Ascending aorta (tissue), 2 donors: Measurements from ENCODE around the gene OBI1. TPM values are rescaled to one million over a fixed set of nuclear protein-coding genes. Genes with fewer than 3 reads are reported as not detected.

Source experiments
- DNase-seq, 2 donors: peaks; one replicate each; pipeline ENCODE4 v3.0.0-alpha.2; 2019; ENCODE audit warnings: low spot score in 2 of 2
- H3K27ac ChIP-seq, 2 donors: fragments of 200-600 bp; sonication (generic); one replicate each; pipeline ENCODE4 v1.5.1; 2016 to 2017; ENCODE audit warnings: mild to moderate bottlenecking in 1 of 2
- H3K27me3 ChIP-seq: fragments of 200-600 bp; sonication (generic); one replicate; pipeline ENCODE4 v1.5.1; 2017
- H3K36me3 ChIP-seq, 2 donors: fragments of 200-600 bp; sonication (generic); one replicate each; pipeline ENCODE4 v1.5.1; 2016
- H3K4me1 ChIP-seq, 2 donors: fragments of 200-600 bp; sonication (generic); one replicate each; pipeline ENCODE4 v1.5.1; 2016 to 2017; ENCODE audit warnings: mild to moderate bottlenecking in 1 of 2
- H3K4me3 ChIP-seq, 2 donors: fragments of 200-600 bp; sonication (generic); one replicate each; pipeline ENCODE4 v1.5.1; 2016 to 2017; ENCODE audit warnings: mild to moderate bottlenecking in 1 of 2
- H3K9me3 ChIP-seq, 2 donors: fragments of 200-600 bp; sonication (generic); one replicate each; pipeline ENCODE4 v1.5.1; 2016
- intact Hi-C: fragments of 100-400 bp; cut with DNase I; formaldehyde crosslinking; loops from one replicate; pipeline ENCODE4 v1.15.1; 2023
- total RNA-seq: library from RNA; depleted of rRNA; stranded (reverse); fragments of >200 nt; gene quantifications from one replicate; pipeline ENCODE4 v1.1.0, GENCODE V29; 2016
- TF ChIP-seq, protein P1 (sequence below), 3 experiments: fragments of 200-600 bp in 2 of 3; fragments of 450-650 bp in 1 of 3; sonication (generic) in 2 of 3; IDR thresholded peaks; one replicate each; pipeline ENCODE4 v1.5.1; 2016 to 2019; ENCODE audit warnings: antibody characterized with exemption in 3 of 3, mild to moderate bottlenecking in 1 of 3, moderate library complexity in 1 of 3

Gene OBI1
- total RNA-seq, 1 donor from 2014 or later = 1.8 TPM

DNA sequence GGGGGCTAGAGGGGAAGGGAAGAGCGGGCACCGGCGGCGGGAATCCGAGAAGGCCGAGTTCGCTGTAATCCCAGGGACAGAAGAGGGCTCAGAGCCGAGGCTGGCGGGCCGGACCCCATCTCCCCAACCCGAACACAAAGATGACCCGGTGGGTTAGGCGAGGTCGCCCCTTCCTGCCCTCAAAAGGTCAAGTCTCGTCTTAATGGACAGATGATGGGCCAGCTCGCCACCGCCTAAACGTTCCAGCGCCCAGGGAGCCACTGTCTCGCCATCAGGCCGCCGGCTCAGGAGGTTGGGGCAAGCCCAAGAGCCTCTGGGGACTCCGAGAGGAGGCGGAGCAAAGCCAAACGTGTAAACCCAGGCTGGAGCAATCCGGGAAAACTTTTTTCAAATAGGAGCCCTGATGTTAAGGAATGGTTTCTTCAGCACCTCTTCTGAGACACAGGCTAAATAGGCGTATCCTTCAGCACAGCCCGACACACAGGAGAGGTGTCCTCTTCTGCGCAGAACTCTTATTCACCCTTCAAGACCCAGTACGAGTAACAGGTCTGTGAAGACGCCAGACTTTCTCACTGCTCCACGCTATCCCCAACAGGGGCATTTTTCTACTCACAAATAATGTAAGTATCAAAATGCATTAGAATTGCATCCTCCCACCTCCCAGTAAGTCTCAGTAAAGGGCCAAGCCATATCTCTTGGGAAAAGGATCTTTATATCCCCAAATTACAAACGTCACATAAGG is 49.3 kb downstream of the OBI1 start:
- Histone ChIP-seq H3K27ac (no peak overlapping the region), H3K36me3 (no peaks in the 10 kb centered on the region), H3K9me3 (no peaks in the 10 kb centered on the region), H3K4me3 (peak overlapping the region; percentile 61 to 63), H3K4me1 (peaks cover 8 to 15% of the 10 kb centered on the region in 2 donors), H3K27me3 (peaks cover 38% of the 10 kb centered on the region)
- TF ChIP-seq, protein P1, sequence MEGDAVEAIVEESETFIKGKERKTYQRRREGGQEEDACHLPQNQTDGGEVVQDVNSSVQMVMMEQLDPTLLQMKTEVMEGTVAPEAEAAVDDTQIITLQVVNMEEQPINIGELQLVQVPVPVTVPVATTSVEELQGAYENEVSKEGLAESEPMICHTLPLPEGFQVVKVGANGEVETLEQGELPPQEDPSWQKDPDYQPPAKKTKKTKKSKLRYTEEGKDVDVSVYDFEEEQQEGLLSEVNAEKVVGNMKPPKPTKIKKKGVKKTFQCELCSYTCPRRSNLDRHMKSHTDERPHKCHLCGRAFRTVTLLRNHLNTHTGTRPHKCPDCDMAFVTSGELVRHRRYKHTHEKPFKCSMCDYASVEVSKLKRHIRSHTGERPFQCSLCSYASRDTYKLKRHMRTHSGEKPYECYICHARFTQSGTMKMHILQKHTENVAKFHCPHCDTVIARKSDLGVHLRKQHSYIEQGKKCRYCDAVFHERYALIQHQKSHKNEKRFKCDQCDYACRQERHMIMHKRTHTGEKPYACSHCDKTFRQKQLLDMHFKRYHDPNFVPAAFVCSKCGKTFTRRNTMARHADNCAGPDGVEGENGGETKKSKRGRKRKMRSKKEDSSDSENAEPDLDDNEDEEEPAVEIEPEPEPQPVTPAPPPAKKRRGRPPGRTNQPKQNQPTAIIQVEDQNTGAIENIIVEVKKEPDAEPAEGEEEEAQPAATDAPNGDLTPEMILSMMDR (IDR thresholded peaks at IDR 0.05) = no peak
- intact Hi-C loops = no loop called here
- DNase-seq = no peak

DNA sequence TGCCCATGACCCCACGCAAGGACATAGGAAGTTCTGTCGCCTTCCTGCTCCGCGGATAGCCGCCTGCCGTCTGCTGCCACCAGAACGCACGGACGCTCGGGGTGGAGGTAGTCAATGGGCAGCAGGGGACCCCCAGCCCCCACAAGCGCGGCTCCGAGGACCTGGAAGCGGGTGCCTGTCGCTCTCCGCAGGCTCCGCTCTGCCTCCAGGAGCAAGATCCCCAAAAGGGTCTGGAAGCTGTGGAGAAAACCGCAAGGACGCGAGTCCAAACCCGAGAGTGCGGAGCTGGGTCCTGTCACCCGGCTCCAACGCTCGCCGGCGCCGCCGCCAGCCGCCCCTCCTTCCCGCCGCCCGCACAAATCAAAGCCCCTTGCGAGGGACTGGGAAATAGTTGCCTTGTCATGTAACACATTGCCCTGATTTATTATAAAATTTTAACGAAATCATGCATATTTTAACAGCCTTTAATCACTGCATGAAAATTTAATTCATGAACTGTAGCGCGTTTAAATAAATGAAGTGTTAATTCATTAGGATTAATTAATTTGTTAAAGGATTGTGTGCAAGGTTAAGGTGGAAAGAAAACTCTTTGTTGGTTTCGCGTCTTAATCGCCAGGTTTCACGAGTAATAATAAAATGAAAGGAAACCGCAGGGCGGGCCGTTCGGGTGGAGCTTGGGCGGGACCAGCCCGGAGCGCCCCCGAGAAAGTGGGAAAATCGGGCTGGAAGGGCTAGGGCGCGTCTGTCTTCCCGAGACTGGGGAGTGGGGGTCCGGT is 50.1 kb downstream of the OBI1 start:
- H3K36me3 ChIP-seq = no peaks in the 10 kb centered on the region
- no peak for DNase-seq
- H3K27ac ChIP-seq = no peak overlapping the region
- no peaks in the 10 kb centered on the region for H3K9me3 ChIP-seq
- TF ChIP-seq, protein P1 (IDR thresholded peaks at IDR 0.05) = no peak
- H3K4me1 ChIP-seq = peaks cover 8 to 15% of the 10 kb centered on the region in 2 donors
- peaks cover 41% of the 10 kb centered on the region for H3K27me3 ChIP-seq
- intact Hi-C loops = no loop called here
- H3K4me3 ChIP-seq = peak overlapping the region; percentile 61 to 63

DNA sequence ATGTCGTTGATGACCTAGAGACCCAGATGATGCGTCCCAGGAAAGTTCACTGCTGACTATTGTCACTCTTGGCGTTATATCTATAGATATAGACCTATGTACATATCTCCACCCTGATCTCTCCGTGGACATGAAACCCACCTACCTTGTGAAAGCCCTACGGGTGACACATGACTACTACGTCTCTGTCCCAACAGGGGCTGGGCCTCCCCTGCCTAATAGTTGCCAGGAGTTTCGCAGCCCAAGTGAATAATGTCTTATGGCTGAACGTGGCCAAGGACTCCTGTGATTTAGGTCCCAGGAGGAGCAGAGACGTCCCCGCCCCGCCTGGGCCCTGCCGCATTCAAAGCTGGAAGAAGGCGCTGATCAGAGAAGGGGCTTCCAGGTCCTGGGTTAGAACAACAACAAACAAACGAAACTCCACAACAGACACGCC is 50.7 kb downstream of the OBI1 start:
- Histone ChIP-seq H3K9me3 (no peaks in the 10 kb centered on the region), H3K36me3 (no peaks in the 10 kb centered on the region), H3K4me3 (peak overlapping the region; percentile 61 to 63), H3K4me1 (peaks cover 8 to 18% of the 10 kb centered on the region in 2 donors), H3K27ac (no peak overlapping the region), H3K27me3 (peaks cover 46% of the 10 kb centered on the region)
- DNase-seq = no peak
- TF ChIP-seq, protein P1 (IDR thresholded peaks at IDR 0.05) = no peak
- intact Hi-C loops = no loop called here

DNA sequence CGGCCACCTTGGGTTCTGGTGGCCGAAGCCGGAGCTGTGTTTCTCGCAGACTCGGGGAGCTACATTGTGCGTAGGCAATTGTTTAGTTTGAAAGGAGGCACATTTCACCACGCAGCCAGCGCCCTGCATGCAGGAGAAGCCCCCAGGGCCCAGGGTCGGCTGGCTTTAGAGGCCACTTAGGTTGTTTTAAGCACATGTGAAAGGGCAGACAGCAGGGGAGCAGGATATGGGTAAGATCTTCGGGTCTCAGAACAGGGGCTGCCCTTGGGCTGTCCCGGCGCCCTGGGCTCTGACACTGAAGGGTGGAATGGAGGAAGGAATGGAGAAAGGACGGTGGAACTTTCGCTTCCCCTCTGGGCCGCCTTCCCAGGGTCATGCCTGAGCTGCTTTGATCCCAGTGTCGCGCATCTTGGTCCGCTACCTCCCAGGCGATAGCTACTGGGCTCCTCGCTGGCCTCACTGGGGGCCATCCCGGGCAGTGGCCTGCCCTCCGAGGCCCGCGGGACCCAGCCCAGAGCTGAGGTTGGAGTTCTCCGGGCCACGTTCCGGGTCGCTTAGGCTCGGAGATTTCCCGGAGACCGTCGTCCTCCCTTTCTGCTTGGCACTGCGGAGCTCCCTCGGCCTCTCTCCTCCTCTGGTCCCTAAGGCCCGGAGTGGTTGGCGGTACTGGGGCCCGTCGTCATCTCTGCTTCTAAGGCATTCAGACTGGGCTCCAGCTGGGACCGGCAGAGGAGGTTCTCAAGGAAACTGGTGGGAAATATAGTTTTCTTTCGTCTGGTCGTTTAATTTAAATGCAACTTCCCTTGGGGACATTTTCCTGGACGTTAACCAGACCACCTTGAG is 51.3 kb downstream of the OBI1 start:
- peaks cover 50% of the 10 kb centered on the region for H3K27me3 ChIP-seq
- no peak overlapping the region for H3K27ac ChIP-seq
- TF ChIP-seq, protein P1 (IDR thresholded peaks at IDR 0.05) = no peak
- intact Hi-C loops = no loop called here
- no peaks in the 10 kb centered on the region for H3K9me3 ChIP-seq
- H3K4me1 ChIP-seq = peaks cover 8 to 23% of the 10 kb centered on the region in 2 donors
- peak overlapping the region; percentile 12 to 61 for H3K4me3 ChIP-seq
- DNase-seq = no peak
- H3K36me3 ChIP-seq = no peaks in the 10 kb centered on the region
